HG02759 (cell line): ENCODE data around the gene ITGB8.
"Not testable (repeated sequence)": the region's sequence is repeated elsewhere in the genome, so short reads cannot be mapped to it uniquely, and the experiment has no call there.

ENCODE experiments used
- ATAC-seq: cut with Tn5 transposase; IDR thresholded peaks from one replicate; pipeline ENCODE4 v1.9.1; 2021; ENCODE audit warnings: mild to moderate bottlenecking, moderate library complexity; ENCODE audit not compliant: unreplicated experiment

The ITGB8 gene

GRCh38 chr7:20330239-20330927 lies at the start of gene ITGB8:
TSS of gene ITGB8 (plus strand) at chr7:20330900. CDS start at chr7:20331807, 907 bp downstream.
- ATAC-seq, result peak; percentile 68

- ATAC-seq, result no peak
These were observed 47.7 kb upstream of the ITGB8 start for GRCh38 chr7:20282959-20283358.

DNA sequence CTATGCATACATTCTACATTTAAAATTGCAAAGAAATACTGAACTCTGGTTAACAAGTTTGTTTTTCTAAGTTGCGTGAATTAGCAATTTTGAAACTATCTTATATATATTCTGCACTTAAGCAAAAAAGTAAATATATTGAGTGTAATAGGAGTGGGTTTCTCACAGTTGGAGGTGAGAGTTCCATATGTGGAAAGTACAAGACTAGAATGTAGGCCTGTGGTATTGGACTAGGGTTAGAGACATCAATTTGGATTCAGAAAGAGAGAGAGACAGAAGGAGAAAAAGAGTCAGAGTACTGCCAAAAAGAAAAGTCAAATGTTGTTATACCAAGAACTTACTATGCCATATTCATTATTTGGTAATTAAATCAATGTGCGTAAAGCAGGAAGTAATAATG lies 47.3 kb upstream of the ITGB8 start:
- no peak for ATAC-seq

GRCh38 chr7:20284003-20284770 lies 46.5 kb upstream of the ITGB8 start:
- peak; percentile 51 for ATAC-seq

DNA sequence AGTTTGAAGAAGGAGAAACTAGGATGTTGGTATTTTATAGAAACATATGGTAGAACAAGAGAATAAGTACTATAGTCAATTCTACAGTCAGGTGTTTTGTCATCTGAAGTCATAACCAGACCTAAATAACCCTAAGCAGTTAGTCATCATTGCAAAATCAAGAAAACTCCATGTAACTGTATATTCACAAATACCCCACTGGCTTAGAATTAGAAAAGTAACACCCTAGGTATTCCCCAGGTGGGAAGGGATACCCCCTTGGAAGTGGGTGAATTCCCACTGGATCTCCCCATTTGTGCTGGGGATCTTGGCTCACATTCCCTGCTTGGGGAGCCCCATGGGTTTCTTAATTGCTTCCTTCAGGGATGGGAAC lies 45.9 kb upstream of the ITGB8 start:
- no peak for ATAC-seq

GRCh38 chr7:20287317-20287716 lies 43.4 kb upstream of the ITGB8 start:
- ATAC-seq, result peak; percentile 52

DNA sequence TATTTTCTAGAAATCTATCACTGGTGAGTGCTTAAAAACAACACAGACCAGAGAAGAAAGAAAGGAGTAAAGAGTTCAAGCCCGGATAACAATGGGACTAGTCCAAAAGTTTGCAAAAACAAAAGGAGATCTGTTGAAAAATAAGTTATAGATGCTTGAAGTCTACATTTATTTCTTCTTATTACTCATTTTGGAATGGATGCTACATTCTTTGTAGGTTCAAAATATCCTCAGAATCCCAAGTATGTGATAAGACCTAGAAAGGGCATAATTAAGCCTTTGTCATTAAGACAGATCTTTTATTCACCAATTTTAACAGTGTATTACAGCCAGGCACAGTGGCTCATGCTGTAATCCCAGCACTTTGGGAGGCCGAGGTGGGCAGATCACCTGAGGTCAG lies 42.7 kb upstream of the ITGB8 start:
- ATAC-seq, result no peak

- no peak for ATAC-seq
These were observed 40.1 kb upstream of the ITGB8 start for GRCh38 chr7:20290505-20291111.

- no peak for ATAC-seq
These were observed 37.4 kb upstream of the ITGB8 start for GRCh38 chr7:20293336-20293735.

- ATAC-seq, result no peak
These were observed 34.3 kb upstream of the ITGB8 start for GRCh38 chr7:20296444-20296843.

- no peak for ATAC-seq
These were observed 33.8 kb upstream of the ITGB8 start for GRCh38 chr7:20296901-20297300.

DNA sequence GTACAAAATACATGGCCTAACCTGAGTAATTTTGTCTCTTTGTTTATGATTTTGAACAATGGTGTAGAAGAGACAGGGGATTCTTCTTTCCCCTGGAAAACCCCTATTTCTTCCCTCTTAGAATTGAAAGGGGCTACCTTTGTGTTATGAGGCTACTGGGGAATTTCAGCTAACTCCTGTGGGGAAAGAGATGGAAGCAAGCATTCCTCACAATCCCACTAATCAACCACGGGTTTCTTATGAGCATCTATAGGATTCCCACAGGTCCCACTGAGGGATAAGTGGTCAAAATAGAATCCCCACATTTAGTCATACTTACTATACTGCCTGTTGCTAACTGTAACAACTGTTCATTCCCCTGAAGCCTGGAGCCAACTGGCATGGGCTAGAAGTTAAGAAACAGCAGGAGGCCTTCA lies 32.2 kb upstream of the ITGB8 start:
- peak; percentile 46 for ATAC-seq

GRCh38 chr7:20299145-20299544 lies 31.6 kb upstream of the ITGB8 start:
- ATAC-seq, result no peak

DNA sequence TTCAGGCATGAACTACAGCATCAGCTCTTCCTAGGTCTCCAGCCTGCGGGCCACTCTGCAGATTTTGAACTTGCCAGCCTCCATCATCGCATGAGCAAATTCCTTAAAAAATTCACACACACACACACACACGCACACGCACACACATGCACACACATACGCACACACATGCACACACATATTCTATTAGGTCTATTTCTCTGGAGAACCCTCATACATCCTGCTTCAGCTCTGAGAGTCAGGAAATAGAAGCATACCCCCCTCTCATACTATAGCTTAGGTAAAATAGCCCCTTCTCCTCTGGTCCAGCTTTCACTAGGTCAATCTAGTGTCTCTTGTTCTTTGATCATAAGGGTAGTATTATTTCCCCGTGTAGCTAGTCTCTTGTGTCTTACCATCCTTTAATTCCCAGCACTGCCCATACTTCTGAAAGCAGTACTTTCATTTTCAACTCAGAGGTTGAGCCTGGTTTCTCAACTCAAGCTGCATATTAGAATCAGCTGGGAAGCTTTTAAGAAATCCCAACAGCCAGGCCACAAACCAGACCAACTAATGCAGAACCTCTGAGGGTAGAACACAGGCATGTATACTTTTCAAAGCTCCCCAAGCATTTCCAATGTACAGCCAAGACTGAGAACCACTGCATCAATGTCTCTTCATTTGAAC lies 30.9 kb upstream of the ITGB8 start:
- peak; percentile 74 for ATAC-seq

DNA sequence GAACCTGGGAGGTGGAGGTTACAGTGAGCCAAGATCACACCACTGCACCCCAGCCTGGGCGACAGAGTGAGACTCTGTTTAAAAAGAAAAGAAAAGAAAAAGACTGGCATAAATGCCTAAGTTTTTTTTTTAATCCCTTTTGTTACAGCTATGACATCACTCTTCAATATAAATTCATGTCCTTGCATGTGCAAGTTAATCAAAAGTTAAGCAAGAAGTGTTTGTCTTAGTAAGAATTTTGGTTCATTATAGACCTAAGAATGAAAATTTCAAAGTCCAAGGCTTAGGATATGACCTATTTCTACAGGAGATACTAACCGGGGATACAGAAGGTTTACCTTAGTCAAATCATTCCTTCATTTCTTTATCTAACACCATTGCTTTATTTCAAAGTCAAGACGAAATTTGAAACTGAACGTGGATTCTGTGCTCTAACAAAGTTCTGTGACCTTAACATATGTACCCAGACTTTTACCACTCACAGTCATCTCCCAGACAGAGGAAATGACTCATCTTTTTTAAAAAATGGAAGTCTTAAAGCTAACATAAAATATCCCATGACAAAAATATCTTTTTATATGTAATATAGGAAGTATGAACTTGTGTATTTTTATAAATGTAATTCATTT lies 29.3 kb upstream of the ITGB8 start:
- no peak for ATAC-seq

- not testable (repeated sequence) for ATAC-seq
These were observed 28.4 kb upstream of the ITGB8 start for GRCh38 chr7:20302300-20302699.

DNA sequence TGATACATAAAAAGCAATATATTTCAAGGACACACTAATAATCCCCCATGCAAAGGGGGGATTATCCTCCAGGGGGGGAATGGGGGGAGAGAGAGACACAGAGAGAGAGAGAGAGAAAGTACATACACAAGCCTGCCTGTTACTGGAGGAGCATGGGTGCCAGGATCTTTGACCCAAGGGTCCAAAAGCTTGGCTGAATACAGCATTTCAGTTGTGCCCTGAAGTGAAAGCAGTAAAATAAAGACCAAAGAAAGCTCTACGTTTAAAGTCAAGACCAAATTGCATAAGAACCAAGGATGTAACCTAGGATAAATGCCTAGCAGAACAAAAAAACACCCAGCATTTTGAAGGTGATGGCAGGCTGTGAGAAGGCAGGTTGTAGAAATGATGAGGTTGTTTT lies 27.8 kb upstream of the ITGB8 start:
- no peak for ATAC-seq

- ATAC-seq, result no peak
These were observed 26.3 kb upstream of the ITGB8 start for GRCh38 chr7:20304366-20304765.

- no peak for ATAC-seq
These were observed 25.0 kb upstream of the ITGB8 start for GRCh38 chr7:20305726-20306125.

- ATAC-seq, result no peak
These were observed 24.3 kb upstream of the ITGB8 start for GRCh38 chr7:20306180-20306946.
